IPS-20b (cell line): Measurements from ENCODE around the gene SIPA1.
"Not testable (repeated sequence)": the region's sequence is repeated elsewhere in the genome, so short reads cannot be mapped to it uniquely, and the experiment has no call there.

Experiments used
- H3K27ac ChIP-seq: one replicate; pipeline ENCODE4 v1.5.1; 2013; ENCODE audit warnings: low read length
- H3K27me3 ChIP-seq: 2 replicates; pipeline ENCODE4 v1.6.1; 2013; ENCODE audit warnings: mild to moderate bottlenecking, low read length, inconsistent platforms; ENCODE audit not compliant: insufficient read depth
- H3K36me3 ChIP-seq: 2 replicates; pipeline ENCODE4 v1.6.1; 2013; ENCODE audit warnings: low read depth, mild to moderate bottlenecking, inconsistent platforms, low read length, moderate library complexity; ENCODE audit not compliant: insufficient read depth
- H3K4me1 ChIP-seq: 2 replicates; pipeline ENCODE4 v1.6.1; 2013; ENCODE audit warnings: mild to moderate bottlenecking, control low read depth, inconsistent platforms, low read length, moderate library complexity; ENCODE audit not compliant: insufficient read depth
- H3K4me3 ChIP-seq: 2 replicates; pipeline ENCODE4 v1.5.1; 2013; ENCODE audit warnings: mild to moderate bottlenecking, low read length, inconsistent platforms
- H3K9ac ChIP-seq: 2 replicates; pipeline ENCODE4 v1.6.1; 2013; ENCODE audit warnings: low read depth, mild to moderate bottlenecking, inconsistent platforms, low read length, moderate library complexity
- H3K9me3 ChIP-seq: 2 replicates; pipeline ENCODE4 v1.6.1; 2013; ENCODE audit warnings: mild to moderate bottlenecking, low read depth, low read length, inconsistent platforms; ENCODE audit not compliant: insufficient read depth

Gene SIPA1

DNA sequence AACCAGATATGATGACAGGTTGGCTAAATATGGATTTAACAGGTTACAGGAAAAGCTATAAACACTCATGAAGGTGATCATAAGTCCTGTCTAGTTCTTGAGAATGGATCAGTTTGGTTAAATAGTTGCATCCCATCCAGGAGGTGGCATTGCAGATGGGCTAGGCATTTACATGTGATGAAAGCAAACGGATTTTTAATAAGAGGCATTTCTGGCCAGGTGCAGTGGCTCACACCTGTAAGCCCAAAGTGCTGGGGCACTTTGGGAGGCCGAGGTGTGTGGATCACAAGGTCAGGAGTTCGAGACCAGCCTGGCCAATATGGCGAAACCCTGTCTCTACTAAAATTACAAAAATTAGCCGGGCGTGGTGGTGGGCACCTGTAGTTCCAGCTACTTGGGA, 45.6 kb downstream of the SIPA1 start:
- not testable (repeated sequence) for H3K4me1 ChIP-seq, H3K27me3 ChIP-seq, H3K27ac ChIP-seq, H3K36me3 ChIP-seq, H3K9me3 ChIP-seq, H3K4me3 ChIP-seq, H3K9ac ChIP-seq

DNA sequence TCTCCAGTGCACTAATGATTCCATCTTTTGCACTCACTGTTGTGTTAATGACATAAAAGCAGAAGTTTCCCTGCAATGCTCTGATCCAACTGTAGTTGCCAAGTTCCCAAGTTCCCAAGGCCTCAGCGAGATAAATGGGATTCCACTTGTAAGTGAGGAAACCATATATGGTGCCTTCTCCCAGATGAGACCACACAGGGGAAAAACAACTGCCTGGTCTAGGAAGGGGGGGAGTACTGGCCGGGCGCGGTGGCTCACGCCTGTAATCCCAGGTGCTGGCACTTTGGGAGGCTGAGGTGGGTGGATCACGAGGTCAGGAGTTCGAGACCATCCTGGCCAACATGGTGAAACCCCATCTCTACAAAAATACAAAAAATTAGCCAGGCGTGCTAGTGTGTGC, 48.1 kb downstream of the SIPA1 start:
- Histone ChIP-seq H3K27me3 (no peaks in the 10 kb centered on the region; the same call in 1 of the 2 replicates), H3K4me3 (no peak overlapping the region)

DNA sequence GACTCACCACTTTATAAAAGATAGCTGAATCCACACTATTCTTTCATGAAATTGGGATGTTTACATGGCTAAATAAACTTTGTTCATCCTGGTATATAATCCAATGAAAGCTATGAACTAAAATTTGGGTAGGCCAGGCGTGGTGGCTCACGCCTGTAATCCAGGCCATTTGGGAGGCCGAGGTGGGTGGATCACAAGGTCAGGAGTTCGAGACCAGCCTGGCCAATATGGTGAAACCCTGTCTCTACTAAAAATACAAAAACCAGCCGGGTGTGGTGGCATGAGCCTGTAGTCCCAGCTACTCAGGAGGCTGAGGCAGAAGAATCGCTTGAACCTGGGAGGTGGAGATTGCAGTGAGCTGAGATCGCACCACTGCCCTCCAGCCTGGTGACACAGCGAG, 53.9 kb downstream of the SIPA1 start:
- H3K4me1 ChIP-seq, H3K9me3 ChIP-seq, H3K4me3 ChIP-seq, H3K36me3 ChIP-seq, H3K27ac ChIP-seq, H3K27me3 ChIP-seq, H3K9ac ChIP-seq: not testable (repeated sequence)

More for the DNA sequence above, 48.1 kb downstream of the SIPA1 start:
- H3K36me3 ChIP-seq = no peaks in the 10 kb centered on the region
- H3K4me1 ChIP-seq = no peaks in the 10 kb centered on the region
- no peaks in the 10 kb centered on the region for H3K9me3 ChIP-seq
- no peak overlapping the region for H3K9ac ChIP-seq
- H3K27ac ChIP-seq = no peak overlapping the region

DNA sequence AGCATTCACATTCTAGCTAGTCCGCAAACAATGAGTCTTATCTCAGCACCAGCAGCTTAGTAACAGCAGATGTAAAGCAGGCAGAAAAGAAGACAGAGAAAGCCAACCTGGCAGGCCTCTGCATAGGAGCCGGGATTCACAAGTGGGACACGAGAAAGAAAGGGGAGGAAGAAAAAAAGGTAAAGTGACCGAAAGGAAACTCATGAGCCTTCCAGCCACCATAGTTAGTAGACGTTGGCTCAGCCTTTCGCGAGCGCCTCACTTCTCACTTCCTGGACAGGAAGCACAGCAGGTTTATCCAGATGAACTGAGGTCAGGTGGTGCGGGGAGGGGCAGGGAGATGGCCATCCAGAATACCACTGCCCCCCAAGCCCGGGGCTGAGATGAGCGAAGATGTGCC, 54.5 kb downstream of the SIPA1 start:
- Histone ChIP-seq H3K4me3 (no peak overlapping the region), H3K27ac (no peak overlapping the region), H3K4me1 (no peaks in the 10 kb centered on the region), H3K9ac (no peak overlapping the region), H3K27me3 (no peaks in the 10 kb centered on the region), H3K36me3 (no peaks in the 10 kb centered on the region), H3K9me3 (no peaks in the 10 kb centered on the region)

DNA sequence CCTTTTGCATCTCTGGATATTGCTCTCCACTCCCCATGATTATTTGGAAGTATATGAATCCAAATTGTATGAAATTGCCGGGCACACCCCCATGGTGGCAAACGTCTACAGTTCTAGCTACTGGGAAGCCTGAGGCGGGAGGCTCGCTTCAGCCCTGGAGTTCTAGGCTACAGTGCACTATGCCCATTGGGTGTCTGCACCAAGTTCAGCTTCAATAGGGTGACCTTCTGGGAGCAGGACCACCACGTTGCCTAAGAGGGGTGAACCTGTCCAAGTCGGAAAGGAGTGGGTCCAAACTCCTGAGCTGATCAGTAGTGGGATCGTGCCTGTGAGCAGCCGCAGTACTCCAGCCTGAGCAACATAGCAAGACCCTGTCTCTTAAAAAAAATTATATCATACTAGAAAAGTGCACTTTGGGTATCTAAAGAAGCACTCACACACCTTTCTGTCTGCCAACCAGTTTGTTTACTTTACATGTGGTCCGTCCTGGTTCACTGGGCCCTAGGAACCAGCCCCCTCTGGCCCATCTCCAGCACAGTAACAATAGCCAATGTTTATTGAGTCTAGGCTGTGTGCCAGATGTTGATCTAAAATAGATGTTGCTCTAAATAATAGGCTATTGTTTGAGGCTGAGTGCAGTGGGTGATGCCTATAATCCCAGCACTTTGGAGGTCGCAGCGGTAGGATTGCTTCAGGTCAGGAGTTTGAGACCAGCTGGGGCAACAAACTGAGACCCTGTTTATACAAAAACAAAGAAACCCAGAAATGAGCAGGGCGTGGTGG, 57.7 kb downstream of the SIPA1 start:
- no peaks in the 10 kb centered on the region for H3K36me3 ChIP-seq
- H3K4me3 ChIP-seq = no peak overlapping the region
- H3K27me3 ChIP-seq = no peaks in the 10 kb centered on the region
- peaks cover 8% of the 10 kb centered on the region; the same call in 1 of the 2 replicates for H3K9me3 ChIP-seq
- no peaks in the 10 kb centered on the region for H3K4me1 ChIP-seq
- no peak overlapping the region for H3K27ac ChIP-seq
- H3K9ac ChIP-seq = no peak overlapping the region

DNA sequence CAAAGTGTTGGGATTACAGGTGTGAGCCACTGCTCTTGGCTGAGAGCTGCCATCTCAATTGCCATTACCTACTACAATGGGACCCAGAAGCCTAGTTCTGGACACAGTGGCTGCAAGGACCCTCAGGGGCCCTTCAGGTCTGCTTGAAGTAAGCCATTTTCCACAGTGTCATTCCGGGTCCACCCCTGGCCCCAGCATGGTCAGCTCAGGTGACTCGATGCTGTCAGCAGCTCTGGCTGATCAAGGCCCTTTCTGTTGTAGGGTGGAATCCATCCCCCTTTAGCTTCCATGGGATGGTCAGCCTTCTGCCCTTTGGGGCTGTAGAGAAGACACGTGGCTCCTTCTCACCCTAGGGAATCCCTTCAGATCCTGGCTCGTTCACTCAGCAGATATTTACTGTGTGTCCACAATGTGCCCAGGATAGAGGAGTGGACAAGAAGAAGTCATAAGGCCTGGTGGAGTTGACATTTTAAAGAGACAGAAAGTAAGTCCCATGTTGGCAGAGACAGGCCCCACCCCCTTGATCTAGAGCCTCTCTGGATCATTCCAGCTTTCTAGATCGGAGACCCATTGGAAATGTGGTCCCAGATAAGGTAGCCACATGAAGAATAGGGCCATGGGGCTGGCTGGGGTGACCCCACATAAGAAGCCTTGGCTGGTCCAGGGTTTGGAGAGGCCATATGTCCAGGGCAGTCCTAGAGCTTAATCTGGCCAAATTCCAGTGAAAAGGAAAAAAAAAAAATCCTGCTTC, 59.1 kb downstream of the SIPA1 start:
- Histone ChIP-seq H3K27me3 (no peaks in the 10 kb centered on the region), H3K36me3 (no peaks in the 10 kb centered on the region), H3K9me3 (peaks cover 8% of the 10 kb centered on the region; the same call in 1 of the 2 replicates), H3K4me1 (no peaks in the 10 kb centered on the region), H3K27ac (no peak overlapping the region), H3K4me3 (no peak overlapping the region), H3K9ac (no peak overlapping the region)

DNA sequence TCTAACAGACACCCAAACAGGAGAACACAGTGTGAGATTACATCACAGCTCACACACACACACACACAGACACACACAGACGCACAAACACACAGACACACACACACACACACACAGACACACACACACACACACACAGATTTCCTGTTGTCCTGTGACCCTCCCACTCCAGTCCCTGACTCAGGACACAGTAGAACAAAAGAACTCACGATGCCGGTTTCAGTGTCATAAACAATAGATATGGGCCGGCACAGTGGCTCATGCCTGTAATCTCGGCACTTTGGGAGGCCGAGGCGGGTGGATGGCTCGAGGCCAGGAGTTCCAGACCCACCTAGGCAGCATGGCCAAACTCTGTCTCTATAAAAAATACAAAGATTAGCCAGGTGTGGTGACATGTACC, 60.3 kb downstream of the SIPA1 start:
- Histone ChIP-seq H3K27ac (no peak overlapping the region), H3K36me3 (no peaks in the 10 kb centered on the region), H3K4me3 (no peak overlapping the region), H3K27me3 (no peaks in the 10 kb centered on the region), H3K9ac (no peak overlapping the region), H3K9me3 (peaks cover 8% of the 10 kb centered on the region; the same call in 1 of the 2 replicates), H3K4me1 (no peaks in the 10 kb centered on the region)

DNA sequence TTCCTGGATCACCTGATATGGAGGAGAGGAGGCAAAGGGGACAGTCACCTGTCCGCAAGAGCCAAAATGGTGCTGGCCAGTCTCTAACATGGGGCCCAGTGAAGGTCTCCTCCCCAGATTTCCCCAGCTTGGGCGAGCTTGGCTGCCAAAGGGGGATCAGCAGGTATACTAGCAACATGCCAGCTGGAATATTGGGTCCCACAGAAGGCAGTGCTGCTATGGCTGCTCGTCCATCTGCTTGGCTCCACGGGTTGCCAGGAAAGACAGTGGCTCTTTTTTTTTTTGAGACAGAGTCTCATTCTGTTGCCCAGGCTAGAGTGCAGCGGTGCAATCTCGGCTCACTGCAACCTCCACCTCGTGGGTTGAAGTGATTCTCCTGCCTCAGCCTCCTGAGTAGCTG, 61.4 kb downstream of the SIPA1 start:
- Histone ChIP-seq H3K4me1 (no peaks in the 10 kb centered on the region), H3K27ac (no peak overlapping the region), H3K4me3 (no peak overlapping the region), H3K36me3 (no peaks in the 10 kb centered on the region), H3K27me3 (no peaks in the 10 kb centered on the region), H3K9me3 (peaks cover 8% of the 10 kb centered on the region; the same call in 1 of the 2 replicates), H3K9ac (no peak overlapping the region)

DNA sequence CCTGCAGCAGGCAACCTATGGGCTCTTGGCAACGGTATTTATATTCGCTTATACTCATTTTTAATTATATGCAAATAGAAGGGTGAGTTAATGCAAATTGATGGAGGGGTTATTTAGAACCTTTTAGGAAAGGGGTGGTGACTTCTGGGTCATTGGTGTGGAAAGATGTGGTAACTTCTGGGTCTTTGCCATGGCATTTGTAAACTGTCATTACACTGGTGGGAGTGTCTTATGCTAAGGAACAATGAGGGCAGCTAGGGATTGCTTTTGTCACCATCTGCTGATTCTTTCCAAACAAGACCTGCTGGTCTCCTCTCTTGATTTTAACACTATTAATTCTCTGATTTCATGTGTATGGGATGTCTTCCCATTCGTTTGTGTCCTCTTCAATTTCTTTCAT, 62.5 kb downstream of the SIPA1 start:
- H3K36me3 ChIP-seq = no peaks in the 10 kb centered on the region
- H3K27me3 ChIP-seq = no peaks in the 10 kb centered on the region
- H3K4me1 ChIP-seq = no peaks in the 10 kb centered on the region
- H3K9me3 ChIP-seq = peaks cover 8% of the 10 kb centered on the region; the same call in 1 of the 2 replicates
- H3K9ac ChIP-seq = no peak overlapping the region
- H3K4me3 ChIP-seq = no peak overlapping the region
- H3K27ac ChIP-seq = no peak overlapping the region
